GM18873 (cell line): ENCODE results near the gene CHCHD6.
"Not testable (repeated sequence)": the region's sequence is repeated elsewhere in the genome, so short reads cannot be mapped to it uniquely, and the experiment has no call there.

ENCODE experiments used
- ATAC-seq: cut with Tn5 transposase; IDR thresholded peaks from one replicate; pipeline ENCODE4 v1.9.1; 2021; ENCODE audit warnings: mild to moderate bottlenecking, moderate library complexity, moderate number of reproducible peaks; ENCODE audit not compliant: unreplicated experiment, low FRiP score

Gene CHCHD6

DNA sequence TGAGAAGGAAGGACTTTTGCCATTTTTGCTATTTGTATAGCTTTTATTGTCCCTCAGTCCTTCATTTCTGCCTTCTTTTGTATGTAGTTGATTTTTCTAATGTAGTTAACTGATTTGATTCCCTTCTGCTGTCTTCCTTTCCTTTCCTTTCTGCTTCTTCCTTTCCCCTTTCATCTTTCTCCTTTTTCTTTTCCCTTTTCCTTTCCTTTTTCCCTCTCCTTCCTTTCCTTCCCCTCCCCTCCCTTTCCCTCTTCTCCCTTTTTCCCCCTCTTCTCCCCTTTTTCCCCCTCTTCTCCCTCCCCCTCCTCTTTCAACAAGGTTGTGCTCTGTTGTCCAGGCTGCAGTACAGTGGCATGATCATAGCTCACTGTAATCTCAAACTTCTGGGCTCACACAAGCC, 59.0 kb downstream of the CHCHD6 start:
- ATAC-seq, result no peak

DNA sequence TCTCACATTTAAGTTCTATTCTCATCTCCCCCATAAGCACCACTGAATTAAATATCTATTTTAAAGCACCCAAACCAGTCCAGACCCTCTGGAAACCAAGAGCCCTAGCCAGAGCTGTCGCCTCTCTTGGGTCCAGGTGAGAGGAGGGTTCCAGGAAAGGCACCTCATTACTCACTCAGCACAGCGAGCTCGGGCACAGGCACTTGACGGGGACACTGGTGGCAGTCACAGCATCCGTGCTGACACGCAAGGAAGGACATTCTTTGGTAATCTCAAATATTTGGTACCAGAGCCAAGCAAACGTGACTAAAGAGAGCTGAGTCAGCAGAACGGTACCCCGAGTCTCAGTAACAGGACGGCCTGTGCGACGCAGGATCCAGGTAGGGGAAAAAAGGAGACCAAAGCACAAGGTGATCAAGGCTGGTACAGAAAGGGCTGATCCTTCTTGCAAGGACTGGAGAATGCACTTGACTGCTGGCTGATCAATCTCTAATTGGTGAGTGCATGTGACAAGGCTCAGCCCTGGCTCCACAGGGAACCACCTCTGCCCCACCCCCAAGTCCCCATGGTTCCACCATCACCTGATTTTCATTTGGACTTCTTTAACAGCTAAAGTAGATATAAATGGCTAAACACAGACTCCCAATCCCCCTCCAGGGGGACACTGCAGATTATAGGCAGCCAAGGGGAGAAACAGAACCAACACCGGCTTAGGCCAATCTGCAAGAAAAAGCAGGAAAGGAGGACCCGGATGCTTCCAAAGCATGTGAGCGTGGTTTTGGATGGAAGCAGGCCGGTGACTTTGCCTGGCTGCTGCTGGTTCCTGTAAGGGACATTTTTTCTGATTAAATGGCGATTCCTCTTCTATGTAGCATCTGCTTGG, 61.4 kb downstream of the CHCHD6 start:
- ATAC-seq, result no peak

DNA sequence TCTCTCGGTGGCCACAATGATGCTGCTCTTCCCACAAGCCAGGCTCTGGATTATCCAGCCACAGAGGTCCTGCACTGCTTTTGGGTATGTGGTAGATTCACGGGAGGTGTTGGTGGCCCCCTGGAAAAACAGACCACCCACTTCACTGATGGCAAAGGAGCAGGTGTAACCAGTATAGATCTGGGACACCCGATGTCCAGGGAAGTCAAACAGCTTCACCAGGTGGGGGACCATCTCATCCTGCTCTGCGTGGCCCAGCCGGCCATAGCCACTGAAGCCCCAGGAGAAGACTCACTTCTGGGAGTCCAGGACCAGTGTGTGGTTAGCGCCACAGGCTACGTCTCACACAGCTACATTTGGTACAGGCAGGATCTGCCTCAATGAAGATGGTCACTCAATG, 62.6 kb downstream of the CHCHD6 start:
- ATAC-seq, result no peak

DNA sequence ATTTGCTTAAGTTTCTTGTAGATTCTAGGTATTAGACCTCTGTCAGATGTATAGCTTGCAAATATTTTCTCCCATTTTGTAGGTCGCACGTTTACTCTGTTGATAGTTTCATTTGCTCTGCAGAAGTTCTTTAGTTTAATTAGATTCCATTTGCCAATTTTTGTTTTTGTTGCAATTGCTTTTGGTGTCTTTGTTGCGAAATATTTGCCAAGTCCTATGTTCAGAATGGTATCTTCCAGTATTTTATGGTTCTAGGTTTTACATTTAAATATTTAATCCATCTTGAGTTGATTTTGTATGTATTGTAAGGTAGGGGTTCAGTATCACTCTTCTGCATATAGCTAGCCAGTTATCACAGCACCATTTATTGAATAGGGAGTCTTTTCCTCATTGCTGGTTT, 64.9 kb downstream of the CHCHD6 start:
- no peak for ATAC-seq

DNA sequence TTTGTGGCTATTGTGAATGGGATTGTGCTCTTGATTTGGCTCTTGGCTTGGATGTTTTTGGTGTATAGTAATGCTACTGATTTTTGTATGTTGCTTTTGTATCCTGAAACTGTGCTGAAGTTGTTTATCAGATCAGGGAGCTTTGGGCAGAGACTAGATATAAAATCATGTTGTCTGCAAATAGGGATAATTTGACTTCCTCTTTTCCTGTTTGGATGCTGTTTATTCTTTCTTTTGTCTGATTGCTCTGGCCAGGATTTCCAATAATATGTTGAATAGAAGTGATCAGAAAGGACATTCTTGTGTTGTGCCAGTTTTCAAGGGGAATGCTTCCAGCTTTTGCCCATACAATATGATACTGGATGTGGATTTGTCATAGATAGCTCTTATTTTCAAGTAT, 66.1 kb downstream of the CHCHD6 start:
- ATAC-seq, result no peak

DNA sequence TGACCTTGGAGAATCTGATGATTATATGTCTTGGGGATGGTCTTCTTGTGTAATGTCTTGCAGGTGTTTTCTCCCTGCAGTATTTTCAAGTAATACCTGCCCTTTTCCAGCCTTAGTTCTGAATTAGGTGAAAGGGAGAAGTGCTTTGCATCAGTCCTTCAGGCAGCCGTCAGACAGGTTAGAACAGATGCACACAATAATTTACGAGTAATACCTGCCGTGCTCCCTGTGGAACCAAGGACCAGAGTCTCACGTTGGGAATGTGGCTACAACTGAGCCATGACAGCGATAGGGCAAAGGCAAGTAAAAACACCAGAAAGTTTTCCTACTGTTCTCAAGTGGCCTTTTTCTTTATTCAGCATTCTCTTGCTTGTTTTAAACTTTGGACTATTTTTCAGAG, 69.1 kb downstream of the CHCHD6 start:
- no peak for ATAC-seq

DNA sequence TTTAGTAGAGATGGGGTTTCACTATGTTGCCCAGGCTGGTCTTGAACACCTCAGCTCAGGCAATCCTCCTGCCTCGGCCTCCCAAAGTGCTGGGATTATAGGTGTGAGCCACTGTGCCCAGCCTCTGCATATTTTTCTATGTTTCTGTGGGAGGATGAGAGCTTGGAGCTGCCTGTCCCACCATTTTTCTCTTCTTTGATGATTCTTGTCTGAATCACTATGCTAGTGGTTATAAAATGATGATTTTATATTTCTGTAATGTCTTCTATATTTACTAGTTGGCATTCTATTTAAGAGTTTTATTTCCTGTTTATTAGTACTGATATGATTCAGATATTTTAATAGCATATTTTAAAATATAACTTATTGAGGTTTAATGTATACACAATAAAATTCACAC, 69.7 kb downstream of the CHCHD6 start:
- ATAC-seq, result no peak

DNA sequence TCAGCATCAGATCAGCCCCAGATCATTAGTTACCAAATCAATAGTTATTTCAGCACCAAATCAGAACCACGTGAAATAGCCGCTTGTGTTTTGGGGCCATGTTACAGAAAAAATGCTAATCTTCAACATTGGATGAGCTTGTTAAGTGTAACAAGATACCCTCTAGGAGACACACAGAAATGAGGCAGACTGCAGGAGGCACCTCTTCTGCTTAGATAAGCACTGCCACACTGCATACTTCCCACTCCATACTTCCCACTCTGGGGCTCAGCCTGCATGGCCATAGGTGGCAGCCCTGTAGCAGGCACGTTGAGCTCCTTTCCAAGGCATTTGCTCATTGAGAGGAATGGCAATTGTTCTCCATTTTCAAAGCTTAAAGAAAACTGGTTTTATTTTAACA, 73.3 kb downstream of the CHCHD6 start:
- ATAC-seq, result no peak

DNA sequence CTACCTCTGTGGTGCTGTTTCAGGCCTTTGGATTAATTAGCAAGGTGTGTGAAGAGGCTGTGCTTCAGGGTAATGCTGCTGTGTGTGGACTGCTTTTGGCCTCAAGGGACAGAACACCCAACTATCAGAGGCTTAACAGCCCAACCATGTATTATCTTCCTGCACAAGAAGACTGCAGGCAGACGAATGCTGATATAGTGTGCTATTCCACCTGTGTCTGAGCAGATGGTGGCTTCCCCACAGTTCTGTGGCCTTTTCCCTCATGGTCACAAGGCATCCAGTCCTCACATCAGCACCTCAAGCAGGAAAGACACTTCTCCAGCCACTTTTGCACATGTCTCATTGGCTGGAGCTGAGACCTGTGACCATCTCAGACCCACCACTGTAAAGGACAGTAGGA, 76.6 kb downstream of the CHCHD6 start:
- no peak for ATAC-seq

DNA sequence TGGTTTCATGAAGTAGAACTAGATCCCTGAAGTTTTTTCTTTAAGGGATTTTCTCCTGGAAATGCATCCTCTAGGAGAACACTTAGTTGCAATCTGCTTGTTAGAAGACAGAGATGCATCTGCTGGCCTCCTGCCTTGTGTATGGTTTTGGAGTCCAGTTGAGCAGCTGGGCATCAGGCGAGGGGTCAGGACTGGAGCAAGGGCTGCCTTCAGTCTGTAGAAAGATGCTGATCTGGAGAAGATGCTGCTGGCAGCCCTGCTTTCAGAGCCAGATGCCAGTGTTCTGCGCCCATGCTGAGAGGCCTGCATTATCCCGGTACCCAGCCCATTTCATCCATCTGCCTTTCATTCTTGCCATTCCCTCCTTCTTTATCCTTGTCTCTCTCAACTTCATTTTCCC, 77.4 kb downstream of the CHCHD6 start:
- ATAC-seq, result no peak

DNA sequence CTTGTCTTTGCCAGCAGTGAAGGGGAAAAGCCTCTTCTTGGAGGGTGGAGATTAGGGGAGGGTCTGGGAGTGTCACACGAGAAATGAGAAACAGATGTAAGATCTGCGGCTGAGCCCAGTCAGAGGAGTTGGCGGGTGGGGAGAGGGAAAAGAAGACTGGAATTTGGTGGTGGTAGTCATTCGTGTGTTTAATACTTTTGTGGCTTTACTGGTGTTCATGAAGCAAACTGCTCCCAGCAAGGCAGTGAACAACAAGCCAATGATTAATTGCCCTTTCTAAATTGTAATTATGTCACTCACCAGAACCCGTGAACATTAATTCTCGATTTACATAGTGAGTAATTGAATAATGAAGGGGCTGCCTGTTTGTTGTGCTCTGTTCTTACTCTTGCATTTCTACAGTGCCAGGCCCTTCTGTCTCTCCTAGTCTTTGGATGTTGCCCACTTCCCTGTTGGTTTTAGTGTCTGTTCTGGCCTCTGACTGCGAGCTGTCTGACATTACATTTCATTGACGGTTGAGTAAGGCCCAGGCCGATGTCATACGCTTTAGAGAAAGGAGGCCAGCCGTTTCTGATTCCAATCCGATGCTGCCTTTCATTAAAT, 78.0 kb downstream of the CHCHD6 start:
- ATAC-seq, result no peak

DNA sequence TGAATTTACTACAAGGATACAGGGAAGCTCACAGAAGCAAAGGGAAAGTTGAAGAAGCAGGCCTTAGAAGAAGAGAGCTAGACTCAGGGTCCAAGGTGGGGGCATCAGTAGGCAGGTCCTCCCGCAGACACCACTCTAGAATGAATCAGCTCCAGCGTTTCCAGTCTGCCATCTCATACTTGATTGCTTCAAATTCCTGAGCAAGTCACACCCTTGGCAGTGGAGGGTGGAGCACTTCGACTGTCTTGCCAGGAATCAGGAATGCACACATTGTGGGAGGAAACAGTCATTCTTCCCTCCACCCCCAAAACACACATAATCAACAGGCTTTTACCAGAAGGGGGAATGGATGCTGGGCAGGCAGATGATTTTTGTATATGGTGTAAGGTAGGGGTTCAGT, 78.5 kb downstream of the CHCHD6 start:
- ATAC-seq, result no peak

DNA sequence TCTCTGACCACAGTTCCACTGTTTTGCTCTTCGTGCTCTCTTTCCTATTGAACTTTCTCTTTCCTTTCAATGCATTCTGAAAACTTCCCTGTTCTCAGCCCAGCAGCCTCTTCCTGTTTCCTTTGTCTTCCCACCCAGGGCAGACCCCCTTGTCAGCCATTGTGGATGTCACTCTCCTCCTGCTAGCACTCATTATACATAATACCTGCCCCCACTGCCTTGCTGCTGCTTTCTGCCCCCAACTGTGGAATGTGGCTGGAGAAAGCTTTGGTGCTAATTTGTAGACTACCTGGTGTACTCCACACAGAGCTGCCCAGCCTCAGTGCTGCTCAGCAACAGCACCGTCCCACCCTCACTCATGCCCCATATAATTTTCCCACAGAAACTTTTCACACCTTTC, 80.2 kb downstream of the CHCHD6 start:
- no peak for ATAC-seq

DNA sequence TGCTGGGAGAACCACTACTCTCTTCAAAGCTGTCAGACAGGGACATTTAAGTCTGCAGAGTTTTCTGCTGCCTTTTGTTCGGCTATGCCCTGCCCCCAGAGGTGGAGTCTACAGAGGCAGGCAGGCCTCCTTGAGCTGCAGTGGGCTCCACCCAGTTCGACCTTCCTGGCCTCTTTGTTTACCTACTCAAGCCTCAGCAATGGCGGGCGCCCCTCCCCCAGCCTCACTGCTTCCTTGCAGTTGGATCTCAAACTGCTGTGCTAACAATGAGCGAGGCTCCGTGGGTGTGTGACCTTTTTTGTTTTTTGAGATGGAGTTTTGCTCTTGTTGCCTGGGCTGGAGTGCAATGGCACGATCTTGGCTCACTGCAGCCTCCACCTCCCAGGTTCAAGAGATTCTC, 87.3 kb downstream of the CHCHD6 start:
- ATAC-seq, result not testable (repeated sequence)

DNA sequence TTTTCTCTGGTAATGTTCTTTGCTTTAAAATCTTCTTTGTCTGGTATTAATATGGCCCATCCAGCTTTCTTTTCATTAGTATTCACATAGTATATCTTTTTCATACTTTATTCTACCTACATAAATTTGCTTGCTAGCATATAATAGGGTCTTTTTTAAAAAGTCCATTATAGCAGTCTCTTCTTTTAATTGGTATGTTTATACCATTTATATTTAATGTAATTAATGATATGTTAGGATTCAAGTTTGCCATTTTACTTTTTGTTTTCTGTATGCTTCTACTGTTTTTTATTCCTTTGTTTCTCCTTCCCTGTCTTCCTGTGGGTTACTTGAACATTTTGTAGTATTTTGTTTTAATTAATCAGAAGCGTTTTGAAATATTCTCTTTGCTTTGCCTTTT, 89.0 kb downstream of the CHCHD6 start:
- no peak for ATAC-seq

DNA sequence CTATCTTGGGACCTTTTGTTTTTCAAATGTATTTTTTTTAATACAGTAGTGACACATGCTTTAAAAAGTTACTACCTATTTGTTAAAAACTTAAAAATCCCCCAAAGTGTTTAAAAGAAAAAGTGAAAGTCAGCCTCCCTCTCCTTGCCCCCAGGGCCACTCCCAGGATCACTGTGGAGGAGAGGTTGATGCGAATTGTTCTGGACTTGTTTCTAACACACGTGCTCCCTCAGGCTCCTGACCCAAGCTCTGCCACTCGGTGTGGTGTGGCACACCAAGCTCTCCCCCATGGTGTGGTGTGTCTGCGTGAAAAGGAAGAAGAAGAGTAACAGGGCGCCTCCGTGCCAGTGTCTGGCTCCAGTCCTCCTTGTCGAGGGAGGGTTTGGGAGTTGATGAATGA, 93.5 kb downstream of the CHCHD6 start:
- no peak for ATAC-seq

DNA sequence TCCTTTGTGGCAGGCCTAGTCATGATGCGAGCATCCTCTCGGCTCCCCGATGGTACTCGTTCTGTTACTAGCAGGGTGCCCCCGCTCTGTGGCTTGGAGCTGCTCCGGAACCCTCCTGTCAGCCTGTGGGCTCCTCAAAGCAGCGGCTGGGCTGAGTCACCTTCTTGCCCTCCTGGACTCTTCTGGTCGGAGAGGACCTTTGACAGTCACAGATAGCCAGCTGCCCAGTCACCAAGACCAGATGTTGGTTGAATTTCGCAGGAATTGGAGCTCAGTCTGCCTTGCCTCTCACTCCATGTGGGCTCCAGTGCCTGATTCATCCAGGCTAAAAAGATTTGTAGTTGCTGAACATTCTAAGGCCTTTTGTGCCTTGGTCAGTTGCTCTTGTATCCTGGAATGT, 94.5 kb downstream of the CHCHD6 start:
- no peak for ATAC-seq

DNA sequence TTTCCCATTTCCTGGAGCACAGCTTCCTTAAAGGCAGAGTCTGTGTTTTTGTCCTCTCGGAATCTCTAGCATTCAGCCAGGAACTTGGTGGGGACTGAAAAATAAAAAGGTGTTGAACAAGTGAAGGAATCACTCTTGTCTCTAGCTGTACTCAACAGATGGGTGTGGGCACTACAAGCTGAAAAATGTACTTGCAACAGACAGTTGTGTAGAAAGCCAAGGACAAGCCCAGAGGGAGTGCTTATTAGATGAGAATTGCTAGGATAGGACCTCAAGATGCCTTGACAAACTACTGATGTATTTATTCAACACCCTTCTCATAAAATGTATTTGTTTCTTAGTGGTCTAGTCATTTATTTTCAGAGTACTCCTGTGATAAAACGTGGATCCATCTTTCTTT, 95.1 kb downstream of the CHCHD6 start:
- ATAC-seq, result no peak

DNA sequence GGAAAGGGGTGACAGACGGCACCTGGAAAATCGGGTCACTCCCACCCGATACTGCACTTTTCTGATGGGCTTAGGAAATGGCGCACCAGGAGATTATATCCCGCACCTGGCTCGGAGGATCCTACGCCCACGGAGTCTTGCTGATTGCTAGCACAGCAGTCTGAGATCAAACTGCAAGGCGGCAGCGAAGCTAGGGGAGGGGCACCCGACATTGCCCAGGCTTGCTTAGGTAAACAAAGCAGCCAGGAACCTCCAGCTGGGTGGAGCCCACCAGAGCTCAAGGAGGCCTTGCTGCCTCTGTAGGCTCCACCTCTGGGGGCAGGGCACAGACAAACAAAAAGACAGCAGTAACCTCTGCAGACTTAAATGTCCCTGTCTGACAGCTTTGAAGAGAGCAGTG, 97.3 kb downstream of the CHCHD6 start:
- not testable (repeated sequence) for ATAC-seq

DNA sequence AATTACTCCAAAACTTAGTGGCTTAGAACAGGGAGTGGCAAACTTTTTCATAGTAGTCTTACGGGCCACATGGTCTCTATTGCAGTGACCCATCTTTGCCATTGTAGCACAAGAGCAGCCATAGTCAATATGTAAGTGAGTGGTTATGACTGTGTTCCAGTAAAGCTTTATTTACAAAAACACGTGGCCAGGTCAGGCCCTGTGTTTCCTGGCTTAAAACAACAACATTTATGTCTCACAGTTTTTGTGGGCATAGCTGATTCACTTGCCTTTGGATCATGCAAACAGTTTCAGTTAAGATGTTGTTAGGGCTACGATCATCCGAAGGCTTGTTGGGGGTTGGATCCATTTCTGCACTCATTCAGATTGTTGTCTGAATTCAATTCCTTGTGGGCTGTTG, 103.8 kb downstream of the CHCHD6 start:
- no peak for ATAC-seq

DNA sequence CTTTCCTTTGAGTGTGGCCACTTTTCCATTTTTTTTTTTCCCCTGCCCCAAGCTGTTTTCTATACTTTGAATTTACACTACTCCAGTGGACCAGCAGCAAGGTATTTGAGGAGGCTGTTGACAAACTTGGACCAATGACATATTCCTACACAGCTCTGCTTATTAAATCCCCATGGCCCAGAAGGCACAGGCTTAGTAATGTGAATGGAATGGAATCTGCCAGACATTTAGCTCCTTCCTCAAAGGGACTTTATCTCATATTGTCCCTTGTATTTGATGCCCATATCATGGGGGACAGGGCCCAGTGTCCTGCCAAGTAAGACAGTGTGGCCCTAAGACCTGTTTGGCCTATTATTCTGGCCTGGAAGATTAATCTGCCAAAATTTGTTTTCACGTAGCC, 107.5 kb downstream of the CHCHD6 start:
- ATAC-seq, result no peak

DNA sequence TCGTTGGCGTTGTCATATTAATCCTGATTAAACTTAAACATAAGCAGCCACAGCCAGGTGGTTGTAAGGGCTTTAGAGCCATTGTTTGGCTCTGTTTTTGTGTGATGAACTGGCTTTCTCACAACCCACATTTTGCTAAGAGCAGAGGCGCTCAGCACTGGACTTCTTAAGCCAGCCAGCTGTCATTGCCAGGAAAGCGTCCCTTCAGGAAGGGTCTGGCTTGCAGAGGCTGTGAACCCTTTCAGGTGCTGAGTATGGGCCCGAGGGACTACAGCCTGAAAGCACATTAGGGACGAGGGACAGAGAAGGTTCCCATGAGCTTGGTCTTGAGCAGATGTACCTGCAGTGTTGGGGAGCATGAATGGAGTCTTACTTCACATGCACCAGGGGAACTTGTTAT, 112.3 kb downstream of the CHCHD6 start:
- ATAC-seq, result no peak
